Tibial nerve (tissue), 4 donors: ENCODE results near the gene STK10. TPM values are rescaled to one million over a fixed set of nuclear protein-coding genes. Genes with fewer than 3 reads are reported as not detected.

Experiments used
- DNase-seq, 2 donors: peaks; one replicate each; pipeline ENCODE4 v3.0.0-alpha.2; 2019; ENCODE audit warnings: low spot score in 2 of 2
- H3K27ac ChIP-seq, 4 donors: fragments of 200-600 bp; sonication (generic) in 3 of 4; one replicate each; pipeline ENCODE4 v1.5.1; 2017 to 2019; ENCODE audit warnings: mild to moderate bottlenecking in 1 of 4
- H3K27me3 ChIP-seq, 2 donors: fragments of 200-600 bp; sonication (generic) in 1 of 2; one replicate each; pipeline versions ENCODE4 v1.5.1 to v1.6.0; 2017 to 2019
- H3K36me3 ChIP-seq, 3 donors: fragments of 200-600 bp; sonication (generic); one replicate each; pipeline ENCODE4 v1.5.1; 2018 to 2019
- H3K4me1 ChIP-seq, 4 donors: fragments of 200-600 bp; sonication (generic) in 3 of 4; one replicate each; pipeline ENCODE4 v1.5.1; 2017 to 2019
- H3K4me3 ChIP-seq, 4 donors: fragments of 200-600 bp; sonication (generic) in 3 of 4; one replicate each; pipeline ENCODE4 v1.5.1; 2017 to 2019; ENCODE audit warnings: mild to moderate bottlenecking in 1 of 4, moderate library complexity in 1 of 4
- H3K9me3 ChIP-seq, 4 donors: fragments of 200-600 bp; sonication (generic) in 3 of 4; one replicate each; pipeline ENCODE4 v1.5.1; 2017 to 2019
- CTCF ChIP-seq, 5 experiments: fragments of 200-600 bp in 3 of 5; fragments of 450-650 bp in 2 of 5; sonication (generic) in 3 of 5; IDR thresholded peaks; one replicate each; pipeline ENCODE4 v1.5.1; 2016 to 2019; ENCODE audit warnings: antibody characterized with exemption in 5 of 5, mild to moderate bottlenecking in 3 of 5, moderate library complexity in 2 of 5
- EP300 ChIP-seq, 2 donors: sonication (generic); formaldehyde crosslinking; IDR thresholded peaks; one replicate each; pipeline ENCODE4 v1.6.1; 2017; ENCODE audit warnings: antibody characterized with exemption in 2 of 2, mild to moderate bottlenecking in 1 of 2
- POLR2A ChIP-seq, 2 donors: fragments of 450-650 bp; IDR thresholded peaks; one replicate each; pipeline ENCODE4 v1.6.1; 2017; ENCODE audit warnings: antibody characterized with exemption in 2 of 2, mild to moderate bottlenecking in 2 of 2, moderate library complexity in 2 of 2
- WGBS, 2 donors: methylation state at CpG; one replicate each; pipeline ENCODE4 v1.1.5; 2018; 5-methylcytosine and 5-hydroxymethylcytosine counted together
- total RNA-seq, 4 donors: library from RNA; depleted of rRNA; stranded (reverse); fragments of >200 nt; gene quantifications; one replicate each; pipeline ENCODE4 v1.1.0, GENCODE V29; 2016

STK10 gene
- total RNA-seq, 4 donors from 2014 or later, result 35.4 to 75.6 (median 48.0) TPM

DNA sequence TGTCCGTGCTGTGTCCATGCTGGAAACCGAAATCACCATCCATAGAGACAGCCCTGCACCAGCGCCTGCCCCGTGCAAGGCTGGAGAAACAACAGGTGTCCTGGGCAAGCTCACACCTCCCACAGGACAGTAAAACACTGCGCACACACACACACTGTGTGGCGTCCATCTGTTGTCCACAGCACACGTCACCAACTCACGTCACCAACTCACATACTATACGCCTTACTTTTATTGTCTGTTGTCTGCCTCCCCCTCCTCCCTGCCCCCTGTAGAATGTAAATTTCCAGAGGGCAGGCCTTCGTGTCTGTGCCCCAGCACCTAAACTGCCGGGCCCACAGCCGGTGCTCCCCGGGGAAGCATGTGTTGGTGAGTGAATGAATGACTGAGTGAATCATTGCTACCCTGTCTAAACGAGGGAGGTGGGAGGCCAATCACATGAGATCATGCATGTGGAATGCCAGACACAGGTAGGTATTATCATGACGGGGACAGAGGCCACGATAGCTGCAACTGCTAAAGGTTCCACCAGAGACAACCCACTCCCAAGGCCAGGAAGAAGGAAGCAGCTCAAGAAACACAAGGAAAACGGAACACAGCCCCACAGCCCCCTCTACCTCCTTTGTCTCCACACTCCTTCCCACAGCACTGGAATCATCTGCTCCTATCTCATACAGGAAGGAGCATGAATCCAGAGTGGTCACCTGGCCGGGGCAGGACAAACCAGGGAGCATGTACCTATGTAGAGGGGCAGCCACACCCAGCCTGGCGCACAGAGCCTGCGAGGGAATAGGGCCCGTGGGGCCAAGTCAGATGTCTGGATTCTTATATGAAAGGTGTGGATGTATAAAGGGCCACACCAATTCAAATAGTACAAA, 41.9 kb downstream of the STK10 start:
- Histone ChIP-seq H3K27ac (peak overlapping the region; percentile 62 to 85 (median 78)), H3K9me3 (no peaks in the 10 kb centered on the region), H3K27me3 (no peaks in the 10 kb centered on the region), H3K4me3 (no peak overlapping the region), H3K4me1 (peaks cover 0 to 87% (median 37%) of the 10 kb centered on the region in 4 donors), H3K36me3 (peaks cover 0 to 8% (median 0%) of the 10 kb centered on the region in 3 donors)
- WGBS, 2 donors, result 67 to 72% methylated on average over 20 to 21 of the region's 21 CpGs
- TF ChIP-seq POLR2A (IDR thresholded peaks at IDR 0.05), result no peak
- TF ChIP-seq EP300 (IDR thresholded peaks at IDR 0.05), result peak in 1 of 2 donors; percentile 26
- no peak for DNase-seq

DNA sequence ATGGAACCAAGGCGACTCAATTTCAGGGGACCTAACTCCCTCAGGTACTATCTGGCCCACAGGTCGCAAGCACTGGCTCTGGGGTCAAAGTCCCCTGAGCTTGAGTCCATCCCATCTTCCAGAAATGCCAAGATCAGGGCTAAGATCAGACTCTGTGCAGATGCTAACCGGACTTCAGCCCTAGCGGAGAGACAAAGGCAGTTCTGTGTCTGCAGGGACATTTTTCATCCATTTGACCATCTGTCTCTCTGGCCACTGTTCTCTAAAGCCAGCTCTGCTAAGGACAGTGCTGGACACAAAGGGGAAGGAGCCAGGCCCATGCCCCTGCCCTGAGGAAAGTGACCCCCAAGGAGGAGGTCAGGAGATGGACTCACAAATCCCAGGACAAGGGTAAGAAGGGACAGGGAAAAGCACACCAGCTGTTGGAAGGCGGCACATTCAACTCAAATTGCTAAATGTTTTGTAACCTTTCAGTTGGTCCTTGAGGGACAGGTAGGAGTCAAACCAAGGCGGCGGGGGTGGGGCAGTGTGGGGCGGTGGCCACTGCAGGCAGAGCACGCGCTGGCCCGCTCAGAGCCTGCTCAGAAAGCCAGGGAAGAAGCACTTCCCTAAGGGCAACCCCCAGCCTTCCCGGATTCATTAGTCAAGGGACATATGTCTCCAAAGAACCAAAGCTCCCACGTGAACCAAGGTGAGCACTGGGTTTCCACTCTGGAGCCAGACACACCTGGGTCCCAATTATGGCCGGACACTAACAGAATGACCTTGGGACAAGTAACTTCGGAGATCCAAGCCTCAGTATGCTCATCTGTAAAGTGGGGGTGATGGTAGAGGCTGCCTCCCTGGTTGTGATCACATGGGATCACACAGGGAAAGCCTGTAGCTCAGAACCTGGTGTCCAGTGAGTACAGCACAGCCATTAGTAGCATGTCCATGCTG, 42.8 kb downstream of the STK10 start:
- no peaks in the 10 kb centered on the region for H3K27me3 ChIP-seq
- peak overlapping the region; percentile 62 to 85 (median 78) for H3K27ac ChIP-seq

DNA sequence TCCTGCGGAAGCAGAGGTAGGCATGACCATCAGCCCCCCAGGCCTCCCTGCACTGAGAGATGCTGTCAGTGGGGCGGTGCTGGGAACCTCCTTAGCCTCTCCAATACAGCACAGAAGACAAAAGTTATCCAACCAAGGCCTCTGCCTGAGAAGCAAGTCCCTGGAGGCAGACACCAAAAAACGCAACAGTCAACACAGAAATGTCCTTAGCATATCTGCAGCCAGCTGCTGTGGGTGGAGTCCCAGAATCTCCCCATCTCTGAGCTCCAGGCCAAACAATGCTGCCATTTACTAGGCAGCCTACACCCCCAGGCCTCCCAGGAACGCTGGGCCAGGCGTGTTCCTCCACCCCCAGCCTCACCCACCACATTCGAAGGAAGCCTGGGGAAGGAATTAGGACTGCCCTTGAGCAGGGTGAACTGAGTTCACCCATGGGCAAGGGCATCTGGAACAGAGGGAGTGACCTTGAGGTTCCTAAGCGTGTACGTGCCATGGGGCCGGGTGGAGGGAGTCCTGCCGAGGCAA, 43.7 kb downstream of the STK10 start:
- Histone ChIP-seq H3K4me3 (no peak overlapping the region), H3K27me3 (no peaks in the 10 kb centered on the region), H3K4me1 (peaks cover 0 to 71% (median 34%) of the 10 kb centered on the region in 4 donors), H3K9me3 (no peaks in the 10 kb centered on the region), H3K27ac (peak overlapping the region; percentile 48 to 85 (median 78)), H3K36me3 (peaks cover 0 to 8% (median 0%) of the 10 kb centered on the region in 3 donors)
- TF ChIP-seq EP300 (IDR thresholded peaks at IDR 0.05) (peak; percentile 48 to 88), POLR2A (IDR thresholded peaks at IDR 0.05) (no peak)
- DNase-seq, result peak; percentile 20 to 63
- WGBS, 2 donors, result 19 to 23% methylated on average over 10 of the region's 10 CpGs

More for the DNA sequence above, 42.8 kb downstream of the STK10 start:
- TF ChIP-seq POLR2A (IDR thresholded peaks at IDR 0.05), result no peak
- TF ChIP-seq CTCF (IDR thresholded peaks at IDR 0.05), result peak in 2 of 5 experiments; percentile 13 to 14
- 65% methylated on average over 15 of the region's 15 CpGs for WGBS, 2 donors
- no peaks in the 10 kb centered on the region for H3K9me3 ChIP-seq
- peaks cover 0 to 8% (median 0%) of the 10 kb centered on the region in 3 donors for H3K36me3 ChIP-seq
- no peak for DNase-seq
- no peak overlapping the region for H3K4me3 ChIP-seq
- H3K4me1 ChIP-seq, result peaks cover 0 to 80% (median 35%) of the 10 kb centered on the region in 4 donors

DNA sequence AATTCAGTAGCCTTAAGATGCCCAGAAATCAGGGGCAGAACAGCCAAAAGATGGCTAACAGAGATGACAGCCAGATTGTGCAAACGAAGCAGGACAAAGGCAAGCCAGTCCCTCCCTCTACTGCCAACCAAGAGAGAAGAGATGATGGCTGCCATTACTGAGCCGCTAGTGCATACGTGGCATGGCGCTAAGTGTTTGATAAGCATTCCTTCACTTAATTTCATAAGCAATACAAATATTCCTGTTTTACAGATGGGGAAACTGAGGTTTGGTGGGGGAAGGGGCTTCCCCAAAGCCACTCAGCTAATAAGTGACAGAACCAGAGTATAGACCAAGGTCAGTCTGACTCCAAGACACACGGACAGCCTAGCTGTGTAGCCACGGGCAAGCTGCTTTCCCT, 44.1 kb downstream of the STK10 start:
- 67 to 74% methylated on average over 6 of the region's 6 CpGs for WGBS, 2 donors
- TF ChIP-seq EP300 (IDR thresholded peaks at IDR 0.05), result no peak
- TF ChIP-seq POLR2A (IDR thresholded peaks at IDR 0.05), result no peak
- no peak for TF ChIP-seq CTCF (IDR thresholded peaks at IDR 0.05)
- Histone ChIP-seq H3K9me3 (no peaks in the 10 kb centered on the region), H3K36me3 (peaks cover 0 to 8% (median 0%) of the 10 kb centered on the region in 3 donors), H3K4me1 (peaks cover 0 to 66% (median 34%) of the 10 kb centered on the region in 4 donors), H3K27me3 (no peaks in the 10 kb centered on the region), H3K27ac (peak overlapping the region; percentile 48 to 85 (median 72)), H3K4me3 (no peak overlapping the region)
- DNase-seq, result no peak

- no peaks in the 10 kb centered on the region for H3K9me3 ChIP-seq
- H3K4me3 ChIP-seq, result no peak overlapping the region
- H3K36me3 ChIP-seq, result no peaks in the 10 kb centered on the region
- H3K27me3 ChIP-seq, result no peaks in the 10 kb centered on the region
- 79 to 88% methylated on average over 5 of the region's 5 CpGs for WGBS, 2 donors
- no peak for TF ChIP-seq POLR2A (IDR thresholded peaks at IDR 0.05)
- TF ChIP-seq CTCF (IDR thresholded peaks at IDR 0.05), result no peak
- no peak for TF ChIP-seq EP300 (IDR thresholded peaks at IDR 0.05)
- no peak for DNase-seq
- H3K27ac ChIP-seq, result peak overlapping the region; percentile 48 to 85 (median 72)
- H3K4me1 ChIP-seq, result peaks cover 0 to 55% (median 32%) of the 10 kb centered on the region in 4 donors
These were observed 45.3 kb downstream of the STK10 start for GRCh38 chr5:172142709-172143215.
